ENCODE results near the gene TAF5.
A peak's percentile ranks its signal among the peaks of the same experiment; 100 is the strongest.
"Not testable (repeated sequence)": the region's sequence is repeated elsewhere in the genome, so short reads cannot be mapped to it uniquely, and the experiment has no call there.

The TAF5 gene

GRCh38 chr10:103367782-103368518, at the start of gene TAF5:
Gene TAF5 (plus strand): TSS chr10:103367976. CDS start chr10:103367990, 14 bp downstream.
- DNase-seq (ENCODE audit: low spot score): peak; percentile 93

GRCh38 chr10:103327906-103328305, 39.9 kb upstream of the TAF5 start:
- DNase-seq (ENCODE audit: low spot score): no peak

DNA sequence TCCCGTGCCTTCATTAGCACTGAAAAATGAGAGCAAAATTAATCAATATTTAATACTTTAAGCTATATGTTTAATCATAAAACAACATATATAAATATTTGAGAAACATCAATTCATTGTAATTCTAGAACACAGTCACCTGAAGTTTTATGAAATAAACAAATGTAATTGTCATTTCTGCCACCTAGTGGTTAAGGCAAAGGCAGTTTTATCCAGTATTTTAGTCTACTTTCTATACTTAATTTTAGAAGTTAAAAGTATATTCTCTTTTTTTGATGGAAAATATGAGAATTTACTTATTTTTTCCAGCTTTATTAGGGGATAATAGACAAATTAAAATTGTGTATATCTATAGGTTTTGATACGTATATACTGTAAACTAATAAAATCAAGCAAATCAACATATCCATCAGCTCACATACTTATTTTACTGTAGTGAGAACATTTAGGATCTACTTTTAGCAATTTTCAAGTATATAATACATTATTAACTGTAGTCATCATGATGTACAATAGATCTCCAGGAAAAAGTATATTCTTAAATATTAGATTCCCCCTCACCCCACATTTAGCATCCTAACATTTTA, 33.7 kb upstream of the TAF5 start:
- peak; percentile 34 for DNase-seq (ENCODE audit: low spot score)

DNA sequence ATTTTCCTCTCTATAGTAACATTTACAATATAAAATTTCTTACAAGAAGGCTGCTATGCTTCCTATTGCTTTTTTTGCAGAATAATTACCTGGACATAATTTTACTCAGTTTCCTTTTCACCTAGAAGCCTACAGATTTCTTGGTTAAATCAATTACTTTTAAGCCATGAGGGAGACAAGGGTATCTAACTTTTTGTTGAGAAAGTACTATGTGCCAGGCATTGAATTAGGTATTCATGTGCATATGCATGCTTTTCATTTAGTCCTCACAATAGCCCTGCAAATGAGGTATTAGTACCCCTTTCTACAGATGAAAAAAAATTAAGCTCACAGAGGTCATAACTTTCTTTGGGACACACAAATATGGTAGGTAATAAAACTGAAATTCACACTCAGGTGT, 33.2 kb upstream of the TAF5 start:
- DNase-seq (ENCODE audit: low spot score): no peak

- no peak for DNase-seq (ENCODE audit: low spot score)
Measured at GRCh38 chr10:103336370-103336769, 31.4 kb upstream of the TAF5 start.

GRCh38 chr10:103350175-103350516, 17.6 kb upstream of the TAF5 start:
- DNase-seq (ENCODE audit: low spot score): no peak

DNA sequence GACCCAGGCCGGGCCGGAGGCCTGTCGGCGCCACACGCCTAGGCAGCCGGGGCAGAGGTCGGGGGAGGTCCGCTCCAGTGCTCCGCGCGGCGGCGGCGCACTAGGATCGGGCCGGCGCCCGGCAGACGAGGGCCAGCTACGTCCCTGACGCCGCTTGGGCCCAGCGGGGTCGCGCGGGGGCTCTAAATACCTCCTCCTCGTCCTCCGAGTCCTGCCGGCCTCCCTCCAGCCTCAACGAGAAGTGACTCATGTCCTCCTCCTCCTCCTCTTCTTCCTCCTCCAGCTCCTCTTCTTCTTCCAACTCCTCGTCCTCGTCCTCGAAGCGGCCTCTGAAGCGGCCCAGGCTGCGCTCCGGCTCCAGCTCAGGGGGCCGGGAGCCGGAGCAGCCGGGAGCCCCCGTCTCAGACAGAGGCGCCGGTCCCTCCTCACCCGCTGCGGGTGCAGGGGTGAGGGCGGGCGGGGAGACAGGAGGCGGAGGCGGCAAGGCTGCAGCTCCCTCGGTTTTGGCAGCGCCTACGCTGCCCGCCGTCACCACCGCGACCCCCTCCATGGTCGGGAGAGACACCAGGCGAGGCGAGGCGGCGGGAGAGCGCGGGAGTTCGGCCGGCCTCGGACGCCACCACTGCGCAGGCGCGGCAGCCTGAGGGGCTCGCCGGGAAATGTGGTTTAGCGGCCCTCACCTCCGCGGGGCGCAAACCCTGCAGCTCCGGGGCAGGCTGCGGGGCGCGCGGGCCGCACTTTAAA, 17.1 kb upstream of the TAF5 start, which contains the start of gene PCGF6:
PCGF6 (minus strand) TSS at position 624 of the 744 bp plus-strand sequence; CDS start at position 550, 74 bp downstream.
- DNase-seq (ENCODE audit: low spot score): peak; percentile 55

DNA sequence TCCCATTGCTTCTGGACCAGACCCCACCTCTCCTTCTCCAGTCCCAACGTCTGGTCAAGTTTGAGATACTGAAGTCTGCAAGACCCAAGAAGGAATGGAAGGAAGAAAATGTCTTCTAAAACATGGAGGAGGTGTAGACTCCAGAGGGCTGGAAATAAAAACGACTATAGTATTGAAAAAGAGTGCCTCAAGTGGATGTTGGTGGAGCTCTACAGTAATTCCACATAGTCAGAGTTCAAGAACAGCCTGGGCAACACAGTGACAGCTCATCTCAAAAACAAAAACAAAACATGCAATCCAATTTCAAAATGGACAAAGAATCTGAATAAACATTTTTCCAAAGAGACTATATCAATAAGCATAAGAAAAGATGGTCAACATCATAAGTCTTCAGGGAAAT, 14.5 kb upstream of the TAF5 start:
- no peak for DNase-seq (ENCODE audit: low spot score)

DNA sequence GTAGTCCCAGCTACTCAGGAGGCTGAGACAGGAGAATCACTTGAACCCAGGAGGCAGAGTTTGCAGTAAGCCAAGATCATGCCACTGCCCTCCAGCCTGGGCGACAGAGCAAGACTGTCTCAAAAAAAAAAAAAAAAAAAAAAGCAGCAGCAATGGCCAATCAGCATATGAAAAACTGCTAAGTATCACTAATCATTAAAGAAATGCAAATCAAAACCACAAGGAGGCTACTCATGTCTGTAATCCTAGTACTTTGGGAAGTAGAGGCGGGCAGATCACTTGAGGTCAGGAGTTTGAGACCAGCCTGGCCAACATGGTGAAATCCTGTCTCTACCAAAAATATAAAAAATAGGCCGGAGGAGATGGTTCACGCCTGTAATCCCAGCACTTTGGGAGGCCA, 13.2 kb upstream of the TAF5 start:
- DNase-seq (ENCODE audit: low spot score): not testable (repeated sequence)

GRCh38 chr10:103355906-103356599, 11.7 kb upstream of the TAF5 start:
- DNase-seq (ENCODE audit: low spot score): no peak

GRCh38 chr10:103359493-103359892, 8.3 kb upstream of the TAF5 start:
- not testable (repeated sequence) for DNase-seq (ENCODE audit: low spot score)

DNA sequence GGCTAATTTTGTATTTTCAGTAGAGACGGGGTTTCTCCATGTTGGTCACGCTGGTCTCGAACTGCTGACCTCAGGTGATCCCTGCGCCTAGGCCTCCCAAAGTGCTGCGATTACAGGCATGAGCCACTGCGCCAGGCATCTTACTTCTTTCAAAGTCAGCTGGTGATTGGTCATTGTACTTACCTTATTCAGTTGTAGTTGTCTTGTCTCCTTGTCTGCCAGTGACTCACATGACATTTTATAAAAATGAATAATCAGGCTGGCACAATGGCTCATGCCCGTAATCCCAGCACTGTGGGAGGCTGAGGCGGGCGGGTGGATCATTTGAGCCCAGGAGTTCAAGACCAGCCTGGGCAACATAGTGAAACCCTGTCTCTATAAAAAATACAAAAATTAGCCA, 7.0 kb upstream of the TAF5 start:
- not testable (repeated sequence) for DNase-seq (ENCODE audit: low spot score)

DNA sequence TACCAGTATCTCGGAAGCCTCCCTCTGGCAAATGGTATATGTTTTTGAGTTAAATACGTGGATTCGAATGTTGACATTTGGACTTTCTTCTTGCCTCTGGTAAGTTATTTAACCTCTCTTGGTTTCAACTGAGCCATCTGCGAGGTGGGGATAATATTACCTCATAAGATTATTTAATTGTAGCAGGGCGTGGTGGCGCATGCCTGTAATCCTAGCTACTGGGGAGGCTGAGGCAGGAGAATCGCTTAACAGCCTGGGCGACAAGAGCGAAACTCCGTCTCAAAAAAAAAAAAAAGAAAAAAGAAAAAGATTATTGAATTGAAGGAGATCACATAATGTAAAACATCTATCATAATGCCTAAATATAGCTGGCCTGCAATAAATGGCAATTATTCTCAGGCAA, 396 bp upstream of the TAF5 start:
- DNase-seq (ENCODE audit: low spot score): no peak

DNA sequence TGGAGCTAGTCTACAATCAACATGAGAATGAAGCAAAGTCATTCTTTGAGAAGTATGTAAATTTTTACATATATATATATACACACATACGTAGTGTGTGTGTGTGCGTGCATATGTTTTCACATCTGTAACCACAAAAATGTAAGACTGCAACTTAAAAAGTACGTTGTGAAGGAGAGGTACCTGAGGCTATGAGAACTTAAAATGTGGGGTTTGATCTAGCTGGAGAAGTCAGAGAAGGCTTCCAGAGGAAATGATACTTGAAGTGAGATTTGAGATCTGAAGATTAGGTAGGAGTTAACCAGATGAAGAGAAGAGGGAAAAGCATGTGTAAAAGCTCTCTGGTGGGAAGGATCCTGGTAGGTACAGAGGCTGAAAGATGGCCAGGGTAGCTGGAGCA, 5.8 kb downstream of the TAF5 start:
- DNase-seq (ENCODE audit: low spot score): no peak

DNA sequence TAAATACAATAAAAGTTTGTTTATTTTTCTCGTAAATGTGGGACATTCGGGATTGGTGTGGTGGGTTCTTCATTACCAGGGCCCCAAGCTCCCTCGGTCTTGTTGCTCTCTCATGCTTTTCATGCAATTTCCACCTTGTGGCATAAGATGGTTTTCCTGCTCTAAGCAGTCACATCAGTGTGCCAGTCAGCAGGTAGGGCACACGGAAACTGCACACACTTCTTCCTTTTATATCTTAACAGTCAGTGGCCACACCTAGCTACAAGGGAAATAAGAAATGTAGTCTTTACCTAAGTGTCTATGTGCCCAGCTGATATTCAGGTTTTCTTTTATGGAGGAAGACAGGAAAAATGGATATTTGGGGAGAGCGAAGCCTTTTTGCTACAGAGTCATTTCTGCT, 6.5 kb downstream of the TAF5 start:
- DNase-seq (ENCODE audit: low spot score): no peak

- no peak for DNase-seq (ENCODE audit: low spot score)
Measured at GRCh38 chr10:103382769-103383168, 15.0 kb downstream of the TAF5 start.

DNA sequence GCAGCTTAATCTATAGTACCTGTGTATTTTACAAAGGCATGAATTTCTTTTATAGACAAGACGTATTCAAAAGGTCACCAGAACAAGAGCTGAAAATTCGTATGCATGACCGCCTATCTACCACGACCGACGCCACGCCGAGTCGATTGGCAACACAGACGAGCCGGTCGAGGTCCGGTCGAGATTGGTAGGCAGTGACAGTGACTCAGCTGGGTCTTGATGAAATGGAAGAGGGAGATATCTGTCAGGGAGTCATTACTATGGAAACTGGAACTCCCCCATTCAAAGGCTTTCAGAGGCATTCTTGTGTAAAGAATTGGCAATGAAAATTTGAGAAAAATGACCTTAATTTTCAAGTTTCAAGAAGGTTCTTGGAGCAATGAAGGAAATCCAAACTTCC, 26.4 kb downstream of the TAF5 start:
- peak; percentile 61 for DNase-seq (ENCODE audit: low spot score)

- peak; percentile 15 for DNase-seq (ENCODE audit: low spot score)
Measured at GRCh38 chr10:103395754-103396066, 27.9 kb downstream of the TAF5 start.

- peak; percentile 97 for DNase-seq (ENCODE audit: low spot score)
Measured at GRCh38 chr10:103396067-103396788, 28.5 kb downstream of the TAF5 start, which contains the start of the genes ATP5MK and PDCD11. Gene ATP5MK (minus strand): TSS chr10:103396475. CDS start chr10:103392457, 4,018 bp downstream. Gene PDCD11 (plus strand): TSS chr10:103396626. CDS start chr10:103398427, 1,801 bp downstream.

DNA sequence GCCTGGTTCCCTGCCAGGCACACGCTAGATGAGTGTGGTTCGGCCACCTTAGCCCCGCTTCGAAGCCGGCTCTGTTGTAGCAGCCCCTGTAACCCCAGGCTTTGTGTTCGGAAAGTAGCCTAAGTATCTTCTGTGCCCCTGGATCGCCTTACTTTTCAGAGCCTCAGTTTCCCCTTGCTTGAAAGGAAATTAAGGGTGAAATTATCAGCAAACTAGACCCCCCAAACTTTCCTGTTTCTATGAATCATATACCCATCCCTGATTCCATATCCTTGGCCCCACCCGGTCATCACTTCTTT, 29.0 kb downstream of the TAF5 start:
- no peak for DNase-seq (ENCODE audit: low spot score)

DNA sequence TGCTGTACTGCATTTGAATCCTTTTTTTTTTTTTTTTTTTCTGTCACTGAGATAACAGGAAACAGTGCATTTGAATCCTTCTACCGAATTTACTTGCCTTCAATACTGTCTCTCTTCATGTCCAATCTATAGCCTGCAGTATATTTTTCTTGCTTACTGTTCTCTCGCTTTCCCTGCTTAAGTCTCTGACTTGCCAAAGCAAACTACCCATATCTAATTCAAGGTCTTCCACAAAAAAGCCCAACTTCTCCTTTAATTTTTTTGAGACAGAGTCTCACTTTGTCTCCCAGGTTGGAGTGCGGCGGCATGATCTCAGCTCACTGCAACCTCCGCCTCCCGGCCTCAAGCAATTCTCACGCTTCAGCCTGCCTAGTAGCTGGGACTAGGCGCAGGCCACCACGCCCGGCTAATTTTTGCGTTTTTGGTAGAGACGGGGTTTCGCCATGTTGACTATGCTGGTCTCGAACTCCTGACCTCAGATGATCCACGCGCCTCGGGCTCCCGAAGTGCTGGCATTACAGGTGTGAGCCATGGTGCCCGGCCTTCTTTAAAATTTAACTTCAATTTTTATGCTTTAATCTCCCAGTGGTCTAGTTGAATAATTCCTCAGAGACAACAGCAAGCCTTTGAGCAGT, 29.5 kb downstream of the TAF5 start:
- DNase-seq (ENCODE audit: low spot score): no peak

DNA sequence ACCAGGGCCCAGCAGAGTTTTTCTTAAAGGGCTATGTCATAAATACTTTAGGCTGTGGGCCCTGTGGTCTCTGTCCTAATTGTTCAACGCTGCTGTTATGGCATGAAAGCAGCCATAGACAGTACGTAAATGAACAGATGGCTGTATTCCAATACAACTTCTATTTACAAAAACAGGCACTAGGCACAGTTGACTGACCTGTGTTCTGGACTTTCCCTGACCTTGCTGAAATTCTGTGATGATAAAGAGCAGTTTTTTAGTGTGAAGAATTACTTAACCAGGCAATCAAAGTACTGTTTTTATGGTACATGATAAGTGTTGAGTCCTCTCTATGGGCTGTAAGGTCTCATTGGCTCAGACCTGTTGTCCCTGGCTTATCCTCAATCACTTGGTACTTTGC, 45.8 kb downstream of the TAF5 start:
- DNase-seq (ENCODE audit: low spot score): no peak
